ENCODE data around the gene BNC2.

Gene BNC2

GRCh38 chr9:16512281-16512680 is 358.2 kb downstream of the BNC2 start:
- Histone ChIP-seq H3K9me3 (ENCODE audit: control insufficient read depth, insufficient read depth, low read depth, low read length) (no peaks in the 10 kb centered on the region), H3K36me3 (ENCODE audit: control insufficient read depth in 2 of 2, insufficient read depth in 1 of 2, low read length in 2 of 2) (no peaks in the 10 kb centered on the region), H3K27ac (ENCODE audit: extremely low read depth, low read depth, low read length) (no peak overlapping the region), H3K4me3 (ENCODE audit: low read depth, low read length) (no peak overlapping the region), H3K4me1 (ENCODE audit: control insufficient read depth, insufficient read depth, low read length) (no peaks in the 10 kb centered on the region)
- POLR2A ChIA-PET: no interaction called here
- TF ChIP-seq SALL2 (tag by site-specific recombination; IDR thresholded peaks at IDR 0.05; ENCODE audit: borderline replicate concordance): no peak
- peak; percentile 47; the same call in 1 of the 2 replicates for TF ChIP-seq SCRT2 (tag by site-specific recombination; IDR thresholded peaks at IDR 0.05)
- CTCF ChIA-PET: no interaction called here

DNA sequence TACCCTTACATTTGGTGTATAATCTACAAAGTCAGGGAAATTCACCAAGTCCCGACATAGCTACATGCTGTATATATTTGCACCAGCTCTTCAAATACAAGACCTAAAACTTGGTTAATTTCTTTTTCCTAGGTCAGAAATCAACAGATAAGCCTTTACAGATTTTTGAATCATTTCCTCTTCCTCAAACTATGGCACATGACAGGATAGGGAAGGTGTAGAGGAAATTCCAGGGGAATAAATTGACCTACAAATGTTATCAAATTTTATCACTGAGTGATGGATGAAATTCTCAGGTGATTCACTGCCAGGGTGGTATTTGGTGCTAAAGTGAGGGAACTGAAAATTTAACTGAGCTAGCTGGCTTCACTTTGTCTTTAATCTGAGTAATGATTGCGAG is 360.0 kb downstream of the BNC2 start:
- H3K36me3 ChIP-seq (ENCODE audit: control insufficient read depth in 2 of 2, insufficient read depth in 1 of 2, low read length in 2 of 2): no peaks in the 10 kb centered on the region
- TF ChIP-seq WT1 (tag by site-specific recombination; IDR thresholded peaks at IDR 0.05): no peak
- ChIA-PET POLR2A (no interaction called here), CTCF (no interaction called here)
- no peak overlapping the region for H3K27ac ChIP-seq (ENCODE audit: extremely low read depth, low read depth, low read length)
- H3K4me1 ChIP-seq (ENCODE audit: control insufficient read depth, insufficient read depth, low read length): peaks cover 4% of the 10 kb centered on the region; the same call in 1 of the 2 replicates
- H3K9me3 ChIP-seq (ENCODE audit: control insufficient read depth, insufficient read depth, low read depth, low read length): no peaks in the 10 kb centered on the region
- no peak overlapping the region for H3K4me3 ChIP-seq (ENCODE audit: low read depth, low read length)

- Histone ChIP-seq H3K4me1 (ENCODE audit: control insufficient read depth, insufficient read depth, low read length) (peaks cover 4% of the 10 kb centered on the region; the same call in 1 of the 2 replicates), H3K27ac (ENCODE audit: extremely low read depth, low read depth, low read length) (no peak overlapping the region), H3K36me3 (ENCODE audit: control insufficient read depth in 2 of 2, insufficient read depth in 1 of 2, low read length in 2 of 2) (no peaks in the 10 kb centered on the region), H3K4me3 (ENCODE audit: low read depth, low read length) (no peak overlapping the region), H3K9me3 (ENCODE audit: control insufficient read depth, insufficient read depth, low read depth, low read length) (no peaks in the 10 kb centered on the region)
- POLR2A ChIA-PET: no interaction called here
- no peak for TF ChIP-seq SETDB1 (IDR thresholded peaks at IDR 0.05; ENCODE audit: insufficient read length, low read length)
- no peak for TF ChIP-seq ZNF473 (tag by site-specific recombination; IDR thresholded peaks at IDR 0.05)
- TF ChIP-seq ZNF10 (tag by site-specific recombination; IDR thresholded peaks at IDR 0.05): no peak
- TF ChIP-seq ZNF791 (tag by site-specific recombination; IDR thresholded peaks at IDR 0.05): no peak
- TF ChIP-seq ZNF776 (tag by site-specific recombination; IDR thresholded peaks at IDR 0.05; ENCODE audit: borderline replicate concordance): no peak
- no peak for TF ChIP-seq GLIS2 (tag by site-specific recombination; IDR thresholded peaks at IDR 0.05)
- no peak for TF ChIP-seq ZNF544 (tag by site-specific recombination; IDR thresholded peaks at IDR 0.05)
- no peak for TF ChIP-seq ZNF549 (tag by site-specific recombination; IDR thresholded peaks at IDR 0.05)
- CTCF ChIA-PET: interaction anchor here (0.6 kb wide), 1 partner anchor 13 kb away, joined by 3 read pairs; no protein-coding TSS in a partner anchor
Measured at GRCh38 chr9:16509997-16510396, 360.5 kb downstream of the BNC2 start.

- no peak overlapping the region for H3K4me3 ChIP-seq (ENCODE audit: low read depth, low read length)
- TF ChIP-seq, protein P1, sequence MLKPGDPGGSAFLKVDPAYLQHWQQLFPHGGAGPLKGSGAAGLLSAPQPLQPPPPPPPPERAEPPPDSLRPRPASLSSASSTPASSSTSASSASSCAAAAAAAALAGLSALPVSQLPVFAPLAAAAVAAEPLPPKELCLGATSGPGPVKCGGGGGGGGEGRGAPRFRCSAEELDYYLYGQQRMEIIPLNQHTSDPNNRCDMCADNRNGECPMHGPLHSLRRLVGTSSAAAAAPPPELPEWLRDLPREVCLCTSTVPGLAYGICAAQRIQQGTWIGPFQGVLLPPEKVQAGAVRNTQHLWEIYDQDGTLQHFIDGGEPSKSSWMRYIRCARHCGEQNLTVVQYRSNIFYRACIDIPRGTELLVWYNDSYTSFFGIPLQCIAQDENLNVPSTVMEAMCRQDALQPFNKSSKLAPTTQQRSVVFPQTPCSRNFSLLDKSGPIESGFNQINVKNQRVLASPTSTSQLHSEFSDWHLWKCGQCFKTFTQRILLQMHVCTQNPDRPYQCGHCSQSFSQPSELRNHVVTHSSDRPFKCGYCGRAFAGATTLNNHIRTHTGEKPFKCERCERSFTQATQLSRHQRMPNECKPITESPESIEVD (tag by site-specific recombination; IDR thresholded peaks at IDR 0.05): peak; percentile 39
- no peak for TF ChIP-seq ZNF48 (tag by site-specific recombination; IDR thresholded peaks at IDR 0.05)
- CTCF ChIA-PET: interaction anchor here (0.8 kb wide), 1 partner anchor 239 kb away, joined by 3 read pairs; no protein-coding TSS in a partner anchor
- POLR2A ChIA-PET: no interaction called here
- H3K36me3 ChIP-seq (ENCODE audit: control insufficient read depth in 2 of 2, insufficient read depth in 1 of 2, low read length in 2 of 2): no peaks in the 10 kb centered on the region
- H3K4me1 ChIP-seq (ENCODE audit: control insufficient read depth, insufficient read depth, low read length): peaks cover 4% of the 10 kb centered on the region; the same call in 1 of the 2 replicates
- H3K9me3 ChIP-seq (ENCODE audit: control insufficient read depth, insufficient read depth, low read depth, low read length): no peaks in the 10 kb centered on the region
- H3K27ac ChIP-seq (ENCODE audit: extremely low read depth, low read depth, low read length): no peak overlapping the region
Measured at GRCh38 chr9:16505199-16505598, 365.3 kb downstream of the BNC2 start.

DNA sequence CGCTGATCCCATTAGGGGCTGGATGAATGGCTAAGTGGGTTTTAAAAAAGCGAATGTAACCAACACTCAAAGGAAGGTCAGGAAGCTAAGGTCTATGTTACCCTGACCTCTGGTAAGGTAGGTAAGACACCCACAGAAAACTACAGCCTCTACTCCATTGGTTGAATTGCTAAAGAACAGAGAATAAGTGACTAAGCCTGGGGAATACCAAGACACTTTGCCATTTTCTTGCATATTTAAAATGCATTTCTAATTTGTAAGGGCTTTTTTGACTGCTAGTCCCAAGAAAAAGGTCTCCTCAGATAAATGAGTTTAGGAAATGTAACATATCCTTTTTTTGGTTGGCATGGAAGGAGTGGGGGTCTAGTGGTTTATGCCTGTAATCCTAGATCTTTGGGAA is 368.7 kb downstream of the BNC2 start:
- TF ChIP-seq ZNF114 (tag by site-specific recombination; IDR thresholded peaks at IDR 0.05) (no peak), SCRT2 (tag by site-specific recombination; IDR thresholded peaks at IDR 0.05) (no peak), EGR2 (tag by site-specific recombination; IDR thresholded peaks at IDR 0.05; ENCODE audit: low read depth) (no peak), CTCF (tag by site-specific recombination; IDR thresholded peaks at IDR 0.05) (no peak), ZNF658 (tag by site-specific recombination; IDR thresholded peaks at IDR 0.05) (no peak), ZNF677 (tag by site-specific recombination; IDR thresholded peaks at IDR 0.05) (no peak), ZBTB17 (tag by site-specific recombination; IDR thresholded peaks at IDR 0.05) (no peak), ZBTB1 (tag by site-specific recombination; IDR thresholded peaks at IDR 0.05) (no peak)
- Histone ChIP-seq H3K9me3 (ENCODE audit: control insufficient read depth, insufficient read depth, low read depth, low read length) (no peaks in the 10 kb centered on the region), H3K4me3 (ENCODE audit: low read depth, low read length) (no peak overlapping the region), H3K27ac (ENCODE audit: extremely low read depth, low read depth, low read length) (no peak overlapping the region), H3K36me3 (ENCODE audit: control insufficient read depth in 2 of 2, insufficient read depth in 1 of 2, low read length in 2 of 2) (no peaks in the 10 kb centered on the region), H3K4me1 (ENCODE audit: control insufficient read depth, insufficient read depth, low read length) (peaks cover 4% of the 10 kb centered on the region; the same call in 1 of the 2 replicates)
- POLR2A ChIA-PET: no interaction called here
- CTCF ChIA-PET: interaction anchor here (0.6 kb wide), 2 partner anchors 11 to 24 kb away, joined by 4 read pairs; no protein-coding TSS in a partner anchor

Data from HEK293 (cell line).